Keratinocyte (primary cell): ENCODE results near the gene MMEL1. TPM values are rescaled to one million over a fixed set of nuclear protein-coding genes. Genes with fewer than 3 reads are reported as not detected.
"Not testable (repeated sequence)": the region's sequence is repeated elsewhere in the genome, so short reads cannot be mapped to it uniquely, and the experiment has no call there.

Source experiments
- DNase-seq: peaks from one replicate; pipeline ENCODE4 v3.0.0-alpha.2; 2011; ENCODE audit warnings: low read depth, missing footprints, low spot score
- FAIRE-seq: peaks from 2 replicates; lab custom pipeline; 2011; peaks lifted over from hg19 to GRCh38; lab: Jason Lieb, UNC
- H2AFZ ChIP-seq: 2 replicates; pipeline ENCODE4 v1.6.0; 2012; ENCODE audit warnings: low read length, control low read depth, inconsistent platforms; ENCODE audit not compliant: control insufficient read depth
- H3K27ac ChIP-seq: 2 replicates; pipeline ENCODE4 v1.5.1; 2011; ENCODE audit warnings: low read length; ENCODE audit not compliant: control insufficient read depth, insufficient read depth
- H3K27me3 ChIP-seq: 3 replicates; pipeline ENCODE4 v1.6.0; 2011; ENCODE audit warnings: low read length; ENCODE audit not compliant: control insufficient read depth, insufficient read depth; ENCODE audit errors: extremely low read depth
- H3K36me3 ChIP-seq, 2 experiments: 2 replicates in 1 of 2; 3 replicates in 1 of 2; pipeline ENCODE4 v1.5.1; 2011; ENCODE audit warnings: low read length in 2 of 2, mild to moderate bottlenecking in 1 of 2; ENCODE audit not compliant: control insufficient read depth in 2 of 2, insufficient read depth in 2 of 2; ENCODE audit errors: extremely low read depth in 1 of 2
- H3K4me1 ChIP-seq: 3 replicates; pipeline ENCODE4 v1.5.1; 2011; ENCODE audit warnings: low read length; ENCODE audit not compliant: control insufficient read depth, insufficient read depth; ENCODE audit errors: extremely low read depth
- H3K4me2 ChIP-seq: 3 replicates; pipeline ENCODE4 v1.6.0; 2011; ENCODE audit warnings: low read depth, low read length; ENCODE audit not compliant: control insufficient read depth, insufficient read depth; ENCODE audit errors: extremely low read depth
- H3K4me3 ChIP-seq, 3 experiments: fragments of 200-600 bp in 1 of 3; sonication (generic) in 1 of 3; 2 replicates in 2 of 3; 3 replicates in 1 of 3; pipeline ENCODE4 v1.5.1; 2011 to 2016; ENCODE audit warnings: low read length in 3 of 3, mild to moderate bottlenecking in 3 of 3, control low read depth in 2 of 3, inconsistent platforms in 1 of 3, low read depth in 1 of 3, mixed read lengths in 1 of 3, mixed run types in 1 of 3, moderate library complexity in 1 of 3; ENCODE audit not compliant: control insufficient read depth in 2 of 3, insufficient read depth in 2 of 3; ENCODE audit errors: extremely low read depth in 1 of 3
- H3K79me2 ChIP-seq: 2 replicates; pipeline ENCODE4 v1.6.0; 2012; ENCODE audit warnings: low read length; ENCODE audit not compliant: control insufficient read depth, insufficient read depth
- H3K9ac ChIP-seq: 3 replicates; pipeline ENCODE4 v1.6.0; 2011; ENCODE audit warnings: low read length; ENCODE audit not compliant: control insufficient read depth, insufficient read depth; ENCODE audit errors: extremely low read depth
- H3K9me1 ChIP-seq: 3 replicates; pipeline ENCODE4 v1.6.0; 2011; ENCODE audit warnings: low read length; ENCODE audit not compliant: control insufficient read depth, insufficient read depth; ENCODE audit errors: extremely low read depth
- H3K9me3 ChIP-seq: 2 replicates; pipeline ENCODE4 v1.5.1; 2012; ENCODE audit warnings: low read depth, low read length; ENCODE audit not compliant: control insufficient read depth
- H4K20me1 ChIP-seq: 3 replicates; pipeline ENCODE4 v1.6.0; 2011; ENCODE audit warnings: low read length; ENCODE audit not compliant: control insufficient read depth, insufficient read depth; ENCODE audit errors: extremely low read depth
- EZH2 ChIP-seq: IDR thresholded peaks from one replicate; pipeline ENCODE4 v1.6.1; 2012; ENCODE audit warnings: inconsistent platforms, mild to moderate bottlenecking, low read length, moderate library complexity
- dilution Hi-C: fragments of 300-500 bp; cut with MboI; formaldehyde crosslinking; loops from one replicate; pipeline ENCODE4 v1.7.0; 2020; ENCODE audit warnings: low sequenced_read_pairs; ENCODE audit not compliant: extremely low pct_ligation_motif_present
- polyA plus RNA-seq, 5 experiments: library from polyadenylated mRNA; depleted of rRNA in 3 of 5; stranded (reverse) in 3 of 5; stranded (forward) in 1 of 5; unstranded in 1 of 5; fragments of >200 nt; gene quantifications; 1 replicate in 1 of 5; 2 replicates in 3 of 5; 3 replicates in 1 of 5; pipeline versions ENCODE4 v1.2.1 to v1.2.3, GENCODE V29; 2011 to 2012; ENCODE audit warnings: missing spikeins in 2 of 5, low read depth in 1 of 5, low replicate concordance in 1 of 5
- TF ChIP-seq, protein P1 (sequence below), 3 experiments: IDR thresholded peaks in 1 of 3; conservative IDR thresholded peaks in 1 of 3; optimal IDR thresholded peaks in 1 of 3; 2 replicates in 2 of 3; 3 replicates in 1 of 3; pipeline versions ENCODE3 to v1.5.1; 2011; ENCODE audit warnings: low read length in 3 of 3, mild to moderate bottlenecking in 3 of 3, moderate library complexity in 2 of 3, control low read depth in 1 of 3, inconsistent platforms in 1 of 3; ENCODE audit not compliant: insufficient read depth in 2 of 3; ENCODE audit errors: extremely low read depth in 1 of 3

Gene MMEL1
- polyA plus RNA-seq, 1 donor (not counting 4 experiments of a cell fraction or from before 2014, with no cell fraction given): not detected

DNA sequence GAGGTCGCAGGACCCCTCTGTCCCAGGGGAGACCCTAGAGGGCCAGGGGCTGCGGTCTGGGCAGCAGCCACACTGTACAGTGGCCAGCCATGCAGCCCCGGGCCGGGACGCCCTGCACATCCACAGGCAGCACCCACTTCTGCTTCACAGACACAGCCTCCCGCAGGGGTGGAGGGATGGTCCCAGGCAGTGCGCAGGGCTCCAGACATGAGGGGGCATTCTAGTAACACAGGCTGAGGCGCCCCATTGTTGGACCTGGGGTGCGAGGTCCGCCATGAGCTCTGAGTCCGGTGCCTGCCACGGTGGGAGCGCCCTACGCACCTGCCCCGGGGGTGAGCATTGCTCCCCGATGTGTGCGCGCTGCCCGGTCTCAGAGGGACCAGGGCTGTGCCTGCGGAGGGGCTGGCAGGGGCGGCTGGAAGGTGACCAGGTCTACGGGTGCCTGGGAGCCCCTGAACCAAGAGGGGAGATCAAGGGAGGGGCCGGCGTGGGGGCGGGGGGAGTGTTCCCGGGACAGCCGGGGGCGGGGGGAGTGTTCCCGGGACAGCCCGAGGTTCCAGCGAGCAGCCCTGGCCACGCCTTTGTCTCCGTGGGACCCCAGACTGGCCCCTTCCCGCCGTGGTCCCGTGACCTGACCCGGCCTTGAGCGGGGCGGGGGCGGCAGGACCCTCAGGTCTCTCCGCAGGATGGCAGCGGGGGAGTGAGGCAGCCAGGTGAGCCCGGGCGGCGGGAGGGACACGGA, 4.5 kb downstream of the MMEL1 start:
- Histone ChIP-seq H3K4me1 (no peaks in the 10 kb centered on the region), H3K9me1 (no peaks in the 10 kb centered on the region), H3K36me3 (no peaks in the 10 kb centered on the region), H3K4me2 (no peak overlapping the region), H3K27me3 (peaks cover 31% of the 10 kb centered on the region), H4K20me1 (no peaks in the 10 kb centered on the region), H3K27ac (no peak overlapping the region), H3K9ac (no peak overlapping the region), H3K9me3 (peaks cover 8% of the 10 kb centered on the region), H2AFZ (no peak overlapping the region), H3K79me2 (no peaks in the 10 kb centered on the region), H3K4me3 (no peak overlapping the region)
- FAIRE-seq (no peak), DNase-seq (no peak)
- TF ChIP-seq EZH2: no peak
- TF ChIP-seq, protein P1, sequence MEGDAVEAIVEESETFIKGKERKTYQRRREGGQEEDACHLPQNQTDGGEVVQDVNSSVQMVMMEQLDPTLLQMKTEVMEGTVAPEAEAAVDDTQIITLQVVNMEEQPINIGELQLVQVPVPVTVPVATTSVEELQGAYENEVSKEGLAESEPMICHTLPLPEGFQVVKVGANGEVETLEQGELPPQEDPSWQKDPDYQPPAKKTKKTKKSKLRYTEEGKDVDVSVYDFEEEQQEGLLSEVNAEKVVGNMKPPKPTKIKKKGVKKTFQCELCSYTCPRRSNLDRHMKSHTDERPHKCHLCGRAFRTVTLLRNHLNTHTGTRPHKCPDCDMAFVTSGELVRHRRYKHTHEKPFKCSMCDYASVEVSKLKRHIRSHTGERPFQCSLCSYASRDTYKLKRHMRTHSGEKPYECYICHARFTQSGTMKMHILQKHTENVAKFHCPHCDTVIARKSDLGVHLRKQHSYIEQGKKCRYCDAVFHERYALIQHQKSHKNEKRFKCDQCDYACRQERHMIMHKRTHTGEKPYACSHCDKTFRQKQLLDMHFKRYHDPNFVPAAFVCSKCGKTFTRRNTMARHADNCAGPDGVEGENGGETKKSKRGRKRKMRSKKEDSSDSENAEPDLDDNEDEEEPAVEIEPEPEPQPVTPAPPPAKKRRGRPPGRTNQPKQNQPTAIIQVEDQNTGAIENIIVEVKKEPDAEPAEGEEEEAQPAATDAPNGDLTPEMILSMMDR (optimal IDR thresholded peaks at IDR 0.05 in 1 of 3, IDR thresholded peaks at IDR 0.05 in 1 of 3, conservative IDR thresholded peaks at IDR 0.05 in 1 of 3; ENCODE audit: extremely low read depth in 1 of 3, insufficient read depth in 2 of 3, low read length in 3 of 3): no peak
- dilution Hi-C loops: no loop called here

DNA sequence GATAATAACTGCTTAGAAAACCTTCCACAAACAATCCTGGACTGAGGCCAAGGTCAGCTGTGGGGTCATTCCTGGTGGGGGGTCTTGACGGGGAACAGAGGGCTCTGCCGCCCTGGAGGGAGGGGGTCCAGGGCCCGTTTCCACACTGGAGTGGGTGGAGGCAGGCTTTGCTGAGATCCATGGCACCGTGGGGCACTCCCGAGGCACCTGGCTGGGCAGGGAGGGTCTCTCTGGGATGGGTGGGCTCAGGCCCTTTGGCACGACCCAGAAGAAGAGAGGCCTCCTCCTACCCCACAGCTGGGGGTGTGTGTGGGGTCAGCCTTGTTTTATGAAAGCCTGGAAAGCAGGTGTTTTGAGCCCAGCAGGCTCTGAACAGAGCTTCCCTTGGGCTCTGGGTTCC, 5.1 kb downstream of the MMEL1 start:
- Histone ChIP-seq H4K20me1 (no peaks in the 10 kb centered on the region), H3K9me3 (peaks cover 8% of the 10 kb centered on the region), H2AFZ (no peak overlapping the region), H3K4me2 (no peak overlapping the region), H3K9me1 (no peaks in the 10 kb centered on the region), H3K27me3 (peaks cover 31% of the 10 kb centered on the region), H3K4me1 (no peaks in the 10 kb centered on the region), H3K4me3 (no peak overlapping the region), H3K27ac (no peak overlapping the region), H3K9ac (no peak overlapping the region), H3K36me3 (no peaks in the 10 kb centered on the region), H3K79me2 (no peaks in the 10 kb centered on the region)
- FAIRE-seq: no peak
- no peak for TF ChIP-seq EZH2
- TF ChIP-seq, protein P1 (optimal IDR thresholded peaks at IDR 0.05 in 1 of 3, IDR thresholded peaks at IDR 0.05 in 1 of 3, conservative IDR thresholded peaks at IDR 0.05 in 1 of 3; ENCODE audit: extremely low read depth in 1 of 3, insufficient read depth in 2 of 3, low read length in 3 of 3): no peak
- dilution Hi-C loops: no loop called here
- no peak for DNase-seq

DNA sequence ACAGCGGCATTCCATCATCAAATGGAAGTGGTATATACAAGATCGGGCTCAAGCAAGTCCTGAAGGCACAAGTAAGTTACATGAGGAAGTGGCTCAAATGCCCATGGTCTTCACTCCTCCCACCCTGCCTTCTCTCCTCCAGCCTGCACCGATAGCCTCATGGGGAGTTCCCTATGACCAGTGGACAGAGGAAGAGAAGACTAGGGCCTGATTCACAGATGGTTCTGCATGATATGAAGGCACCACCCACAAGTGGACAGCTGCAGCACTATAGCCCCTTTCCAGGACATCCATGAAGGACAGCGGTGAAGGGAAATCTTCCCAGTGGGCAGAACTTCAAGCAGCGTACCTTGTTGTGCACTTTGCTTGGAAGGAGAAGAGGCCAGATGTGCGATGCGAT, 7.1 kb downstream of the MMEL1 start:
- H3K9me1 ChIP-seq, H3K4me1 ChIP-seq, H3K9me3 ChIP-seq, H3K9ac ChIP-seq, FAIRE-seq, H3K27ac ChIP-seq, H3K79me2 ChIP-seq, dilution Hi-C loops, H3K36me3 ChIP-seq, H4K20me1 ChIP-seq, DNase-seq, H2AFZ ChIP-seq, H3K4me3 ChIP-seq, H3K4me2 ChIP-seq: not testable (repeated sequence)
- H3K27me3 ChIP-seq: peaks cover 30% of the 10 kb centered on the region
